Hepatocyte (in vitro differentiated cells): ENCODE results near the gene POLR3B. TPM values are rescaled to one million over a fixed set of nuclear protein-coding genes. Genes with fewer than 3 reads are reported as not detected.

Experiments
- DNase-seq: peaks from one replicate; pipeline ENCODE4 v3.0.0-alpha.2; 2016; ENCODE audit warnings: low spot score
- H2AFZ ChIP-seq: fragments of 200-600 bp; sonication (generic); 2 replicates; pipeline ENCODE4 v1.6.0; 2016; ENCODE audit warnings: antibody characterized with exemption, mild to moderate bottlenecking
- H3K27ac ChIP-seq: fragments of 200-600 bp; sonication (generic); 2 replicates; pipeline ENCODE4 v1.5.1; 2016; ENCODE audit warnings: mild to moderate bottlenecking
- H3K27me3 ChIP-seq: fragments of 200-600 bp; sonication (generic); 2 replicates; pipeline ENCODE4 v1.6.1; 2016
- H3K36me3 ChIP-seq: fragments of 200-600 bp; sonication (generic); replicated peaks from 2 replicates; pipeline ENCODE4 v1.5.1; 2016; ENCODE audit warnings: low read depth; ENCODE audit not compliant: insufficient read depth
- H3K4me1 ChIP-seq: fragments of 200-600 bp; sonication (generic); 2 replicates; pipeline ENCODE4 v1.5.1; 2016; ENCODE audit warnings: mild to moderate bottlenecking, moderate library complexity; ENCODE audit not compliant: insufficient read depth
- H3K4me2 ChIP-seq: fragments of 200-600 bp; sonication (generic); 2 replicates; pipeline ENCODE4 v1.6.0; 2016
- H3K4me3 ChIP-seq: fragments of 200-600 bp; sonication (generic); 2 replicates; pipeline ENCODE4 v1.5.1; 2016; ENCODE audit warnings: mild to moderate bottlenecking
- H3K79me2 ChIP-seq: fragments of 200-600 bp; sonication (generic); 2 replicates; pipeline ENCODE4 v1.6.0; 2017; ENCODE audit warnings: mild to moderate bottlenecking
- H3K9me2 ChIP-seq: fragments of 200-600 bp; sonication (generic); replicated peaks from 2 replicates; pipeline ENCODE4 v1.6.0; 2017; ENCODE audit warnings: mild to moderate bottlenecking; ENCODE audit not compliant: insufficient read depth
- H3K9me3 ChIP-seq: fragments of 200-600 bp; sonication (generic); 2 replicates; pipeline ENCODE4 v1.5.1; 2016; ENCODE audit warnings: low read depth, mild to moderate bottlenecking
- H4K20me1 ChIP-seq: fragments of 200-600 bp; sonication (generic); 2 replicates; pipeline ENCODE4 v1.6.0; 2016; ENCODE audit warnings: mild to moderate bottlenecking; ENCODE audit not compliant: insufficient read depth, poor library complexity, severe bottlenecking
- CTCF ChIP-seq: fragments of 200-600 bp; sonication (generic); IDR thresholded peaks from 2 replicates; pipeline ENCODE4 v1.5.1; 2016; ENCODE audit warnings: antibody characterized with exemption, mild to moderate bottlenecking; ENCODE audit not compliant: poor library complexity
- EZH2 ChIP-seq: fragments of 200-600 bp; sonication (generic); IDR thresholded peaks from 2 replicates; pipeline ENCODE4 v1.6.1; 2016; ENCODE audit warnings: antibody characterized with exemption, mild to moderate bottlenecking, borderline replicate concordance
- EZH2phosphoT487 ChIP-seq: fragments of 200-600 bp; sonication (generic); IDR thresholded peaks from one replicate; pipeline ENCODE4 v1.6.1; 2018; ENCODE audit warnings: antibody characterized with exemption, mild to moderate bottlenecking, low read depth, moderate library complexity; ENCODE audit not compliant: unreplicated experiment, severe bottlenecking
- WGBS: methylation state at CpG from one replicate; pipeline ENCODE4 v1.1.6; 2016; ENCODE audit warnings: low lambda C conversion rate; ENCODE audit errors: missing lambda C conversion rate; 5-methylcytosine and 5-hydroxymethylcytosine counted together
- polyA plus RNA-seq: library from polyadenylated mRNA; unstranded; fragments of >200 nt; fragmentation: Nextera tagmentation; extraction: Ambion mirVana; gene quantifications from 2 replicates; pipeline ENCODE4 v1.2.1, GENCODE V29; 2016
- total RNA-seq: library from RNA; depleted of rRNA; stranded (reverse); fragments of >200 nt; gene quantifications from 2 replicates; pipeline ENCODE4 v1.2.3, GENCODE V29; 2014

The POLR3B gene
- total and polyA plus RNA-seq, 2 experiments from 2014 or later: 8.4 to 10.4 TPM

DNA sequence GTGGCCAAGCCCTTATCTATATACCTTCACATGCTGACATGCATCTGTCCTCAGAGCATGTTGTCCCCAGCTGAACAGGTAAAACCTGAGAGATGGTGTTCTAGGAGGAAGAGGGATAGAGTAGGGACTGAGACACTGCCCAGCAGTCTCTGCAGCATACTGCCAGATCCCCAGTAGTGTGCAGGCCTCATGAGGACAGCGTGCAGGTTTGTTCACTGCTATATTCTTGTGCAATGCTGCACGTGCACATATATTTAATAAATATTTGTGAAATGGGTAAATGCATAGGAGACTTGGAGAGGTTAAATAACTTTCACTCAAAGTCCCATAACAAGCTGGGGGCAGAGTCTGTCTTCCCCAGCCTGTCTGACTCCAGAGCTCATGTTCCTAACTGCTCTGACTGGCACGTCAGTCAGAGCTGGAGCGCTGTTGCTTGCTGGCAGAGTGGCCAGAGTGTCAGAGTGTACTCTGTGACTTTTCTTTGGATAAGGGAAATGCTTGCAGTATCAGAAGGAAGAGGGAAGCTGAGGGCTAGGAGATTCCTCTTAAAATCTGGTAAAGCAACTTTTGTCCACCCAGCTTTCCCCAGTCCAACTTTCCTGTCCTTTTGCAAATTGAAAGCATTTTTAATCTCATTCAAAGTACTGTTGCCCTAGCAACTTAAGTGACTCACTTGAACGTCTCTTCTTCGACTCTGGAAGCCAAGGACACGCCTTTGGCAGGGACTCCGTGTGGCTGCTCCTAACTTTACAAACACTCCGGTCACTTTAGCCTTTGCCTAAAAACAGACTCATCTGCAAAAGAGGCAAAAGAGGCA lies 14.9 kb upstream of the POLR3B start:
- H3K36me3 ChIP-seq: no peaks in the 10 kb centered on the region
- H3K4me1 ChIP-seq: peaks cover 19% of the 10 kb centered on the region
- no peaks in the 10 kb centered on the region for H4K20me1 ChIP-seq
- H3K9me3 ChIP-seq: no peaks in the 10 kb centered on the region
- TF ChIP-seq CTCF: no peak
- no peak for TF ChIP-seq EZH2phosphoT487
- TF ChIP-seq EZH2: no peak
- H3K79me2 ChIP-seq: no peaks in the 10 kb centered on the region
- WGBS: 30% methylated on average over 9 of the region's 9 CpGs
- H3K9me2 ChIP-seq: no peaks in the 10 kb centered on the region
- H2AFZ ChIP-seq: no peak overlapping the region
- H3K27me3 ChIP-seq: no peaks in the 10 kb centered on the region
- H3K4me3 ChIP-seq: no peak overlapping the region
- peak overlapping the region; percentile 56 for H3K4me2 ChIP-seq
- H3K27ac ChIP-seq: peak overlapping the region; percentile 33
- peak; percentile 57 for DNase-seq

DNA sequence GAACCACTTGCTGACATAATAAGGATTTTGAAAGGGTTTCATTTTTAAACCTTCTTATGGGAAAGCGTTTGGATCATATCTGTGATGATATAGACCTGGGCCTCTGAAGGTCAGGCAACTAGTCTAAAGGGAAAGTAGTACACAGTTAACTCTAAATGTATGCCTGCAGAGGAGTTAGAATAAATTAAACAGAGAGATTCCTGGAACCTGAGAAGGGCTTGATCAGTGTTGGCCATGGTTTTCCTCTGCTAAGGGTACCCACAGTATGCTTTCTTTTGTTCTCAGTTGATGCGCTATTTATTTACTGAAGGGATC lies 14.4 kb upstream of the POLR3B start:
- 78% methylated on average over 2 of the region's 2 CpGs for WGBS
- TF ChIP-seq EZH2phosphoT487 (no peak), CTCF (no peak), EZH2 (no peak)
- no peak for DNase-seq
- H3K4me1 ChIP-seq: peaks cover 19% of the 10 kb centered on the region
- no peak overlapping the region for H2AFZ ChIP-seq
- peak overlapping the region; percentile 56 for H3K4me2 ChIP-seq
- no peaks in the 10 kb centered on the region for H3K9me3 ChIP-seq
- no peaks in the 10 kb centered on the region for H3K27me3 ChIP-seq
- H3K79me2 ChIP-seq: no peaks in the 10 kb centered on the region
- no peak overlapping the region for H3K4me3 ChIP-seq
- no peaks in the 10 kb centered on the region for H3K36me3 ChIP-seq
- H4K20me1 ChIP-seq: no peaks in the 10 kb centered on the region
- H3K27ac ChIP-seq: peak overlapping the region; percentile 33
- no peaks in the 10 kb centered on the region for H3K9me2 ChIP-seq

GRCh38 chr12:106344131-106344530 lies 13.4 kb upstream of the POLR3B start:
- H3K36me3 ChIP-seq: no peaks in the 10 kb centered on the region
- H3K4me1 ChIP-seq: peaks cover 19% of the 10 kb centered on the region
- no peak overlapping the region for H2AFZ ChIP-seq
- DNase-seq: peak; percentile 20
- H4K20me1 ChIP-seq: no peaks in the 10 kb centered on the region
- H3K9me3 ChIP-seq: no peaks in the 10 kb centered on the region
- no peaks in the 10 kb centered on the region for H3K9me2 ChIP-seq
- no peak overlapping the region for H3K4me2 ChIP-seq
- peak overlapping the region; percentile 48 for H3K27ac ChIP-seq
- no peak for TF ChIP-seq EZH2
- TF ChIP-seq CTCF: no peak
- TF ChIP-seq EZH2phosphoT487: no peak
- 55% methylated on average over 5 of the region's 5 CpGs for WGBS
- no peak overlapping the region for H3K4me3 ChIP-seq
- no peaks in the 10 kb centered on the region for H3K27me3 ChIP-seq
- no peaks in the 10 kb centered on the region for H3K79me2 ChIP-seq
